ENCODE results near the gene RBM39.
A peak's percentile ranks its signal among the peaks of the same experiment; 100 is the strongest.

Gene RBM39

GRCh38 chr20:35680452-35681183 lies 61.4 kb downstream of the RBM39 start:
- no peaks in the 10 kb centered on the region for H3K79me1 ChIP-seq (ENCODE audit: low read depth, low read length)
- H3K4ac ChIP-seq (ENCODE audit: low read length): no peak overlapping the region
- H2BK15ac ChIP-seq (ENCODE audit: low read length): no peak overlapping the region
- no peaks in the 10 kb centered on the region for H3K4me1 ChIP-seq (ENCODE audit: control insufficient read depth in 2 of 2, insufficient read depth in 1 of 2, low read depth in 1 of 2, low read length in 2 of 2)
- H2BK5ac ChIP-seq (ENCODE audit: low read length): no peak overlapping the region
- no peak overlapping the region for H3K4me3 ChIP-seq (ENCODE audit: low read length in 2 of 2)
- H2BK120ac ChIP-seq (ENCODE audit: low read depth, low read length): no peak overlapping the region
- no peak overlapping the region for H3K14ac ChIP-seq (ENCODE audit: low read length)
- H2AK5ac ChIP-seq (ENCODE audit: low read depth, low read length): no peak overlapping the region
- no peak overlapping the region for H3K27ac ChIP-seq (replicated peaks; ENCODE audit: low read length)
- no peak overlapping the region for H4K8ac ChIP-seq (ENCODE audit: low read depth, low read length)
- no peaks in the 10 kb centered on the region for H3K36me3 ChIP-seq (replicated peaks in 1 of 2; ENCODE audit: control insufficient read depth in 2 of 2, insufficient read depth in 2 of 2, low read length in 2 of 2)
- no peak overlapping the region for H3K23ac ChIP-seq (ENCODE audit: low read depth, low read length, poor library complexity)
- H3K9me3 ChIP-seq (replicated peaks in 1 of 2; ENCODE audit: control insufficient read depth in 2 of 2, insufficient read depth in 1 of 2, low read depth in 1 of 2, low read length in 2 of 2): no peaks in the 10 kb centered on the region
- no peak overlapping the region for H4K91ac ChIP-seq (ENCODE audit: low read depth, low read length, poor library complexity)
- H2BK12ac ChIP-seq (ENCODE audit: low read length): no peak overlapping the region
- no peaks in the 10 kb centered on the region for H3K27me3 ChIP-seq (ENCODE audit: control insufficient read depth in 3 of 3, insufficient read depth in 3 of 3, low read depth in 1 of 3, low read length in 3 of 3)
- H3K9ac ChIP-seq (ENCODE audit: low read depth, low read length, poor library complexity): no peak overlapping the region
- WGBS, 2 donors (ENCODE audit: extremely low coverage in 2 of 2, insufficient read length in 2 of 2, insufficient replicate concordance in 1 of 2): no CpG with 5 or more reads among the region's 4 CpGs
- no peak overlapping the region for H3K4me2 ChIP-seq (ENCODE audit: insufficient read depth, low read length, poor library complexity, severe bottlenecking)
- DNase-seq (ENCODE audit: low spot score): no peak
- no peak overlapping the region for H2AFZ ChIP-seq (ENCODE audit: low read length)
- H3K18ac ChIP-seq (ENCODE audit: low read length): no peak overlapping the region

GRCh38 chr20:35674921-35675320 lies 67.1 kb downstream of the RBM39 start:
- Histone ChIP-seq H3K4me3 (ENCODE audit: low read length in 2 of 2) (no peak overlapping the region), H3K4me2 (ENCODE audit: insufficient read depth, low read length, poor library complexity, severe bottlenecking) (no peak overlapping the region)

GRCh38 chr20:35673884-35674283 lies 68.2 kb downstream of the RBM39 start:
- H2AFZ ChIP-seq (ENCODE audit: low read length): no peak overlapping the region

More at GRCh38 chr20:35674921-35675320, 67.1 kb downstream of the RBM39 start:
- Histone ChIP-seq H3K4me1 (ENCODE audit: control insufficient read depth in 2 of 2, insufficient read depth in 1 of 2, low read depth in 1 of 2, low read length in 2 of 2) (no peaks in the 10 kb centered on the region), H2AFZ (ENCODE audit: low read length) (no peak overlapping the region), H3K14ac (ENCODE audit: low read length) (no peak overlapping the region), H3K79me1 (ENCODE audit: low read depth, low read length) (no peaks in the 10 kb centered on the region), H3K18ac (ENCODE audit: low read length) (no peak overlapping the region), H3K4ac (ENCODE audit: low read length) (no peak overlapping the region), H3K23ac (ENCODE audit: low read depth, low read length, poor library complexity) (no peak overlapping the region), H2BK5ac (ENCODE audit: low read length) (no peak overlapping the region), H3K27ac (replicated peaks; ENCODE audit: low read length) (no peak overlapping the region), H3K9me3 (replicated peaks in 1 of 2; ENCODE audit: control insufficient read depth in 2 of 2, insufficient read depth in 1 of 2, low read depth in 1 of 2, low read length in 2 of 2) (no peaks in the 10 kb centered on the region), H2BK12ac (ENCODE audit: low read length) (no peak overlapping the region), H3K9ac (ENCODE audit: low read depth, low read length, poor library complexity) (no peak overlapping the region), H2BK120ac (ENCODE audit: low read depth, low read length) (no peak overlapping the region), H3K36me3 (replicated peaks in 1 of 2; ENCODE audit: control insufficient read depth in 2 of 2, insufficient read depth in 2 of 2, low read length in 2 of 2) (peaks cover 8 to 30% of the 10 kb centered on the region in 2 donors), H4K91ac (ENCODE audit: low read depth, low read length, poor library complexity) (no peak overlapping the region), H2AK5ac (ENCODE audit: low read depth, low read length) (no peak overlapping the region), H3K27me3 (ENCODE audit: control insufficient read depth in 3 of 3, insufficient read depth in 3 of 3, low read depth in 1 of 3, low read length in 3 of 3) (no peaks in the 10 kb centered on the region), H2BK15ac (ENCODE audit: low read length) (no peak overlapping the region), H4K8ac (ENCODE audit: low read depth, low read length) (no peak overlapping the region)
- no peak for DNase-seq (ENCODE audit: low spot score)
- WGBS, 2 donors (ENCODE audit: extremely low coverage in 2 of 2, insufficient read length in 2 of 2, insufficient replicate concordance in 1 of 2): no CpG with 5 or more reads among the region's 8 CpGs

GRCh38 chr20:35669681-35670080 lies 72.4 kb downstream of the RBM39 start:
- H3K36me3 ChIP-seq (replicated peaks in 1 of 2; ENCODE audit: control insufficient read depth in 2 of 2, insufficient read depth in 2 of 2, low read length in 2 of 2): peaks cover 8 to 49% of the 10 kb centered on the region in 2 donors
- no peak overlapping the region for H4K8ac ChIP-seq (ENCODE audit: low read depth, low read length)
- no peaks in the 10 kb centered on the region for H3K27me3 ChIP-seq (ENCODE audit: control insufficient read depth in 3 of 3, insufficient read depth in 3 of 3, low read depth in 1 of 3, low read length in 3 of 3)
- no peak overlapping the region for H3K9ac ChIP-seq (ENCODE audit: low read depth, low read length, poor library complexity)
- WGBS, 2 donors (ENCODE audit: extremely low coverage in 2 of 2, insufficient read length in 2 of 2, insufficient replicate concordance in 1 of 2): no CpG with 5 or more reads among the region's 1 CpG
- H2BK15ac ChIP-seq (ENCODE audit: low read length): no peak overlapping the region
- no peak overlapping the region for H2AK5ac ChIP-seq (ENCODE audit: low read depth, low read length)
- no peaks in the 10 kb centered on the region for H3K79me1 ChIP-seq (ENCODE audit: low read depth, low read length)
- H4K91ac ChIP-seq (ENCODE audit: low read depth, low read length, poor library complexity): no peak overlapping the region
- H3K9me3 ChIP-seq (replicated peaks in 1 of 2; ENCODE audit: control insufficient read depth in 2 of 2, insufficient read depth in 1 of 2, low read depth in 1 of 2, low read length in 2 of 2): no peaks in the 10 kb centered on the region
- no peak overlapping the region for H3K4ac ChIP-seq (ENCODE audit: low read length)
- no peak overlapping the region for H2BK12ac ChIP-seq (ENCODE audit: low read length)
- H3K27ac ChIP-seq (replicated peaks; ENCODE audit: low read length): no peak overlapping the region
- H3K4me3 ChIP-seq (ENCODE audit: low read length in 2 of 2): no peak overlapping the region
- H3K14ac ChIP-seq (ENCODE audit: low read length): no peak overlapping the region
- H3K4me2 ChIP-seq (ENCODE audit: insufficient read depth, low read length, poor library complexity, severe bottlenecking): no peak overlapping the region
- no peak for DNase-seq (ENCODE audit: low spot score)
- no peak overlapping the region for H2BK120ac ChIP-seq (ENCODE audit: low read depth, low read length)
- H3K4me1 ChIP-seq (ENCODE audit: control insufficient read depth in 2 of 2, insufficient read depth in 1 of 2, low read depth in 1 of 2, low read length in 2 of 2): no peaks in the 10 kb centered on the region
- no peak overlapping the region for H3K23ac ChIP-seq (ENCODE audit: low read depth, low read length, poor library complexity)
- H2AFZ ChIP-seq (ENCODE audit: low read length): no peak overlapping the region
- no peak overlapping the region for H2BK5ac ChIP-seq (ENCODE audit: low read length)
- H3K18ac ChIP-seq (ENCODE audit: low read length): no peak overlapping the region

More at GRCh38 chr20:35673884-35674283, 68.2 kb downstream of the RBM39 start:
- Histone ChIP-seq H3K9me3 (replicated peaks in 1 of 2; ENCODE audit: control insufficient read depth in 2 of 2, insufficient read depth in 1 of 2, low read depth in 1 of 2, low read length in 2 of 2) (no peaks in the 10 kb centered on the region), H3K9ac (ENCODE audit: low read depth, low read length, poor library complexity) (no peak overlapping the region), H3K27me3 (ENCODE audit: control insufficient read depth in 3 of 3, insufficient read depth in 3 of 3, low read depth in 1 of 3, low read length in 3 of 3) (no peaks in the 10 kb centered on the region), H3K23ac (ENCODE audit: low read depth, low read length, poor library complexity) (no peak overlapping the region), H3K36me3 (replicated peaks in 1 of 2; ENCODE audit: control insufficient read depth in 2 of 2, insufficient read depth in 2 of 2, low read length in 2 of 2) (peaks cover 8 to 40% of the 10 kb centered on the region in 2 donors), H2BK15ac (ENCODE audit: low read length) (no peak overlapping the region), H3K27ac (replicated peaks; ENCODE audit: low read length) (no peak overlapping the region), H3K14ac (ENCODE audit: low read length) (no peak overlapping the region), H2AK5ac (ENCODE audit: low read depth, low read length) (no peak overlapping the region), H3K4me1 (ENCODE audit: control insufficient read depth in 2 of 2, insufficient read depth in 1 of 2, low read depth in 1 of 2, low read length in 2 of 2) (no peaks in the 10 kb centered on the region), H4K91ac (ENCODE audit: low read depth, low read length, poor library complexity) (no peak overlapping the region), H3K79me1 (ENCODE audit: low read depth, low read length) (no peaks in the 10 kb centered on the region), H3K4ac (ENCODE audit: low read length) (no peak overlapping the region), H2BK120ac (ENCODE audit: low read depth, low read length) (no peak overlapping the region), H3K4me2 (ENCODE audit: insufficient read depth, low read length, poor library complexity, severe bottlenecking) (no peak overlapping the region), H3K18ac (ENCODE audit: low read length) (no peak overlapping the region), H4K8ac (ENCODE audit: low read depth, low read length) (no peak overlapping the region), H2BK12ac (ENCODE audit: low read length) (no peak overlapping the region), H2BK5ac (ENCODE audit: low read length) (no peak overlapping the region), H3K4me3 (ENCODE audit: low read length in 2 of 2) (peak overlapping the region in 1 of 2 donors; percentile 50)
- WGBS, 2 donors (ENCODE audit: extremely low coverage in 2 of 2, insufficient read length in 2 of 2, insufficient replicate concordance in 1 of 2): no CpG with 5 or more reads among the region's 4 CpGs
- DNase-seq (ENCODE audit: low spot score): no peak
